NCI-H2196 treated with DMSO at 0.1 percent for 48 hours (cell line): ENCODE data around the gene TBC1D14.
"Not testable (repeated sequence)": the region's sequence is repeated elsewhere in the genome, so short reads cannot be mapped to it uniquely, and the experiment has no call there.

Experiments used
- DNase-seq: peaks from one replicate; lab custom pipeline; 2025; ENCODE audit not compliant: unreplicated experiment; lab: John Stamatoyannopoulos, UW

The TBC1D14 gene

GRCh38 chr4:6889736-6890324, 19.8 kb upstream of the TBC1D14 start:
- DNase-seq = no peak

- DNase-seq = no peak
Observed at GRCh38 chr4:6890358-6890757, 19.3 kb upstream of the TBC1D14 start.

DNA sequence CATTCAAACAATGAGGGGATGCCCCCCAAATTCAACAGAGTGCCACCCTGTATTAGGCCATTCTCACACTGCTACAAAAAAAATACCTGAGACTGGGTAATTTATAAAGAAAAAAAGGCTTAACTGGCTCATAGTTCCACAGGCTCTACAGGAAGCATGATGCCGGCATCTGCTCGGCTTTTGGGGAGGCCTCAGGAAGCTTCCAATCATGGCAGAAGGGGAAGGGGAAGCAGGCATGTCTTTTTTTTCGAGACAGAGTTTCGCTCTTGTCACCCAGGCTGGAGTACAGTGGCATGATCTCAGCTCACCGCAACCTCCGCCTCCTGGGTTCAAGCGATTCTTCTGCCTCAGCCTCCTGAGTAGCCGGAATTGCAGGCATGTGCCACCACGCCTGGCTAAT, 18.7 kb upstream of the TBC1D14 start:
- DNase-seq = not testable (repeated sequence)

DNA sequence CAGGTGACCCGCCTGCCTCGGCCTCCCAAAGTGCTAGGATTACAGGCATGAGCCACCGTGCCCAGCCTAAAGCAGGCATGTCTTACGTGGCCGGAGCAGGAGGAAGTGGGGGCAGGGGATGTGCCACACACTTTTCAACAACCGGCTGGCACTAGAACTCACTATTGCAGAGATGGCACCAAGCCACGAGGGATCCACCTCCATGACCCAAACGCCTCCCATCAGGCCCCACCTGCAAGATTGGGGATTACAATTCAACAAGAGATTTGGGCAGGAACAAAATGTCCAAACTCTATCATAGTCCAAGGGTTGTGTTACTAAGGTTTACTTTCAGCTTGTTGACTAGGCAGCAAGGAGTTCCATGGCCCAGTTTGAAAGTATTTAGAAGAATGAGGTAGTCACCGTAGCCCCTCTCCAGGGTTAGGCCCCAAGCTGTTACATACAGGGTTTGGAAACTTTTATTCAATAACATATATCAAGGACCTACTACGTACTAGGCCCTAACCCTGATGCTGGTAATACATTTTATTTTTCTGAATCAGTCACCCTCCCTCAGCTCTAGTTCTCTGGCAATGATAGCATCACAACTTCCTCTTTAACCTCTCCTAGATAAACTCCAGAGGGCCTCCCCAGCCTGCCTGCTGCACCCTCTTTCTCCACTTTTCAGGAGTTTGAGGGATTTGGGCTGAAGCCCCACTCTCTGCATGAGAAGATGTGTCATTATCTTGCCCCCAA, 18.0 kb upstream of the TBC1D14 start:
- no peak for DNase-seq

- no peak for DNase-seq
Observed at GRCh38 chr4:6892190-6892908, 17.3 kb upstream of the TBC1D14 start.

DNA sequence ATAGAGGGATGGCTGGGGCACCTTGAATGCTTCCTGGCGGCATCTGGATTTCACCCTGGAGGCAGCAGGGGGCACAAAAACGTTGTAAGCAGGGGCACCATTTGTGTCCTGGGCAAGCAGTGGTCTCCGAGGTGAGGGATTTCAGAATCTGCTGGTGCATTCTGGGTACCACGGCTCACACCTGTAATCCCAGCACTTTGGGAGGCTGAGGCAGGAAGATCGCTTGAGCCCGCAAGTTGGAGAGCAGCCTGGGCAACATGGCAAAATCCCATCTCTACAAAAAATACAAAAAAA, 16.8 kb upstream of the TBC1D14 start:
- no peak for DNase-seq

- no peak for DNase-seq
Observed at GRCh38 chr4:6893449-6894085, 16.1 kb upstream of the TBC1D14 start.

- DNase-seq = no peak
Observed at GRCh38 chr4:6894086-6894478, 15.5 kb upstream of the TBC1D14 start.

DNA sequence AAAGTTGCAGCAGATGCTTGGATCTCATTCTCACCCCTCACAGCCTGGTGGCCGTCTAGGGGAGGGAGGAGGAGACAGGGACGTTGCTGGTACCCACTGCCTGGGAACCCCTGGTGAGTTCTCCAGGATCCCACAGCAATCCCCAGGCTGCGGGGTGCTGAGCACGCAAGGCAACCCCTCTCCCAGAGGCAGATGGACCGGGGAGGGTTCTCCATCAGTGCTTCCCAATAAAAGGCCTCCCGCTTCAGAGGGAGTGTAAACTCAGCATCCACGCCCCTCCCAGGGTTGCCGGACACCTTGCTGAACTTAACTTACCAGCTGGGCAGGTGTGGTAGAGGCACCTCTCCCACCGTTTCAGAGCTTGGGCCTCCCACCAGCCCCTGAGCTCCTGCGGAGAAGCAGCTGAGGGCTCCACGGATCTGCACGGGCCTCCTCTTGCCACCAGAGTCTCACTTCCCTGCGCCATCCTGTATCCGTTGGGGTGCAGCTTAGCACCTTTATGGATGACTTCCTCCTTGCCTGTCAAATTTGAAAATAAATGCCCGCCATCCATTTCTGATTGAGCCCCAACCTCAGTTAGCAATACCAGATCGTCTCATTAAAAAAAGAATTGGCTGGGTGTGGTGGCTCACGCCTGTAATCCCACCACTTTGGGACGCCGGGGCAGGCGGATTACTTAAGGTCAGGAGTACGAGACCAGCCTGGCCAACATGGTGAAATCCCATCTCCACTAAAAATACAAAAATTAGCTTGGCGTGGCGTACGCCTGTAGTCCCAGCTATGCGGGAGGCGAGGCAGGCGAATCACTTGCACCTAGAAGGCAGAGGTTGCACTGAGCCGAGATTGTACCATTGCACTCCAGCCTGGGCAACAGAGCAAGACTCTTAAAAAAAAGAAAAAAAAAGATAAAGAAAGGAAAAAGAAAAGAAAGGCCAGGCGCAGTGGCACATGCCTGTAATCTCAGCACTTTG, 14.8 kb upstream of the TBC1D14 start:
- no peak for DNase-seq

DNA sequence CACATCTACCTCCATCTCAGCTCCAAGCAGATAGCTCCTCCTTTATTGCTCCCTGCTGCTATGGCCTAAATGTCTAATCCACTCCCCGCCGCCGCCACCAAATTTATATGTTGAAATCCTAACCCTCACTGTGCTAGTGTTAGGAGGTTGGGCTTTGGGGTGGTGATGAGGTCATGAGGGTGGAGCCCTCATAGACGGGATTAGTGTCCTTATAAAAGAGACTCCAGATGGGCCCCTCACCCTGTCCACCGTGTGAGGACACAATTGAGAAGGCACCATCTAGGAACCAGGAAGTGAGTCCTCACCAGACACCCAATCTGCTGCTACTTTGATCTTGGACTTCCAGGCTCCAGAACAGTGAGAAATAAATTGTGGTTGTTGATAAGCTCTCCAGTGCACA, 13.6 kb upstream of the TBC1D14 start:
- DNase-seq = no peak

GRCh38 chr4:6898763-6899162, 10.9 kb upstream of the TBC1D14 start:
- no peak for DNase-seq

GRCh38 chr4:6900181-6900812, 9.3 kb upstream of the TBC1D14 start:
- DNase-seq = no peak

- DNase-seq = no peak
Observed at GRCh38 chr4:6900956-6901355, 8.7 kb upstream of the TBC1D14 start.

DNA sequence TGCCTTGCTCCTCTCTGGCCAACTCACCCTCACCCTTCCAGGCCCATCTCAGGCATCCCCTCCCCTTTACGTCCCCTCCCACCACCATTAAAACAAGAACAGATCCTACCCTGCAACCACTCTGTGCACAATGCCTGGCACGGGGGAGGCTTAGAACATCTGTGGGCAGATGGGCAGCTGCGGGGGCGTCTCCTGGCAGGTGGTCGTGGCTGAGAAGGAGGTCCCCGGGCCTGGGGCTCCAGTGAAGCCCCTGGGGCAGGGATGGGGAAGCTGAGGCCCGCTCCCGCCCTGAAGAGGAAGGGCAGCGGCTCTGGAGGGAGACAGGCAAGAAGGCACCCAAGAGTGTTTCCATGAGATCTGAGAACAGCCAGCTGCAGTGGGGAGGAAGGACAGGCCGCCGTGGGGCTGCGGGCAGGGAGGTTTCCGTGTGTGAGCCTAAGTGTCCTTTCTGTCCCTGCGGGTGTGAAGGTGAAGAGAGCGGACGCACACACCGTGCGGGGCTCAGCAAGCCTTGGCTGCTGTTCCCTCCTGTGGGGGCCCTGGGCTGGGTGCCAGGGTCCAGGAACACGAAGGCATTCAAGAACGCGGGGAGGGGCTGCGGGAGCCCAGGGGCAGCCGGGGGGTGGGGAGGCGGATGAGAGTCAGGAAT, 7.8 kb upstream of the TBC1D14 start:
- DNase-seq = no peak

DNA sequence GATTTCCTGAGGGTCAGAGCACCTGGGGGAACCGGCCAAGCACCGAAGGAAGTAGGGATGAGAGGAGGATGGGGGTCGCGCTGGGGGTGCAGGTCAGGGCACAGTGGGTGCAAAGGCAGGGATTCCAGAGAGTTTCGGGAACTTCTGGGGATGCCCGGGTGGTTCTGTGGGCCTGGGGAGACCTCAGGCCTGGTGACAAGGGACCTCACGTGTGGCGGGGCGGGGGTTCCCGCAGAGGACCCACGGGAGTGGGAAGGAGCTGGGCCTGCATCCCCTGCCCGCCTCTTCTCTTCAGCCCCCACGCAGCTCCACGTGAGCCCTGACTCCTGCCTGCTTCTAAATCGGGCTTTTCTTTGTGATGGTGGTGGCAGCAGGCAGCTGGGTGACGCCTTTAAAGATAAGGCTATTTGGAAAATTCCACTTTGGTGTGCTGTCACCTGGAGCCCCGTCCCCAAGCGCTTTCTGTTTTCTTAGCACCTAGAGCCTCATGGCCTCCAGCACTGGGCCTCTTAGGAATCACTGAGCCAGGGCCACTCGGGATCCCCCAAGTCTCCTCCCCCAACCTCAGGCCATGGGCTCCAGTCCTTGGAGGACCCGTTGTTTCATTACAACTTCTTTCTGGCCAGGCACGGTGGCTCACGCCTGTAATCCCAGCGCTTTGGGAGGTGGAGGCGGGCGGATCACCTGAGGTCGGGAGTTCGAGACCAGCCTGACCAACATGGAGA, 7.1 kb upstream of the TBC1D14 start:
- DNase-seq = no peak

GRCh38 chr4:6905516-6906445, 3.8 kb upstream of the TBC1D14 start:
- DNase-seq = no peak

GRCh38 chr4:6906486-6906885, 3.1 kb upstream of the TBC1D14 start:
- not testable (repeated sequence) for DNase-seq

GRCh38 chr4:6907658-6908191, 1.9 kb upstream of the TBC1D14 start:
- no peak for DNase-seq
